Umbilical cord (tissue), 2 donors: ENCODE measurements around the gene CNTFR. TPM values are rescaled to one million over a fixed set of nuclear protein-coding genes. Genes with fewer than 3 reads are reported as not detected.
"Not testable (repeated sequence)": the region's sequence is repeated elsewhere in the genome, so short reads cannot be mapped to it uniquely, and the experiment has no call there.

Experiments
- DNase-seq: peaks from one replicate; pipeline ENCODE4 v3.0.0-alpha.2; 2015; ENCODE audit warnings: low spot score
- total RNA-seq: library from RNA; depleted of rRNA; stranded (reverse); fragments of >200 nt; gene quantifications from one replicate; pipeline ENCODE4 v1.2.3, GENCODE V29; 2014; ENCODE audit warnings: low replicate concordance; ENCODE audit not compliant: insufficient read depth

CNTFR gene
- total RNA-seq, 1 donor from 2014 or later = not detected

DNA sequence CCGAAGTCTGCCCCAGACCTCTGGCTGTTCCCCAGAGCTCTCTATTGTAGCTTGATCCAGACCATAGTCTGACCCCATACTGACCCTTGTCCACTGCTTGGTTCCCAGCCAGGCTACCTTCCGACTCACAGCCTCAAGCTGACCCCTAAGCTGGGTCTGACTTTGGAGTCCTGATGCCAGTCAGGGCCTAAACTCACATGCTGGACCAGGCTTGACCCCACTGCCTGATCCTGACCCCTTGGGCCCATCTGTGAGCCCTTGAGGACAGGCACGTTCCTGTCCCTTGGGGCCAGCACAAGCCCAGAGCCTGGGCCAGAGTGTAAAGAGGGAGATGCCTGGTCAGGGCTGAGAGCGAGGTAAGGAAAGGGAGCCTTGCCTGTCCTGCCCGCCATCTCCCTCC, 34.0 kb downstream of the CNTFR start:
- no peak for DNase-seq

DNA sequence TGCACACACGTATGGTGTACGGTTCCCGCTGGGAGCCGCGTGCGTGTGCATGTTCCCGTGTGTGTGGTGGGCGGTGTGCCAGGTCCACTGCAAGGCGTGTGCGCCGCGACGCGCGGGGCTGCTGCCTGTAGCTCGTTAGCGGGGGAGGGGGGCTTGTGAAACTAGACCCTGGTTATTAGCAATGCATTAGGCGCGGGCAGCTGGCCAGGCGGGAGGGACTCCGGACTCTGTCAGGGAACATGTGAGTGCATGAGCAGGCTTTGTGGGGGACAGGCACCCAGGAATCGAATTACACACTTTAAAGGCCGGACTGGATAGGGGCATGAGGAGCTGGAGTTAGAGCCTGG, 34.5 kb downstream of the CNTFR start:
- peak; percentile 56 for DNase-seq

DNA sequence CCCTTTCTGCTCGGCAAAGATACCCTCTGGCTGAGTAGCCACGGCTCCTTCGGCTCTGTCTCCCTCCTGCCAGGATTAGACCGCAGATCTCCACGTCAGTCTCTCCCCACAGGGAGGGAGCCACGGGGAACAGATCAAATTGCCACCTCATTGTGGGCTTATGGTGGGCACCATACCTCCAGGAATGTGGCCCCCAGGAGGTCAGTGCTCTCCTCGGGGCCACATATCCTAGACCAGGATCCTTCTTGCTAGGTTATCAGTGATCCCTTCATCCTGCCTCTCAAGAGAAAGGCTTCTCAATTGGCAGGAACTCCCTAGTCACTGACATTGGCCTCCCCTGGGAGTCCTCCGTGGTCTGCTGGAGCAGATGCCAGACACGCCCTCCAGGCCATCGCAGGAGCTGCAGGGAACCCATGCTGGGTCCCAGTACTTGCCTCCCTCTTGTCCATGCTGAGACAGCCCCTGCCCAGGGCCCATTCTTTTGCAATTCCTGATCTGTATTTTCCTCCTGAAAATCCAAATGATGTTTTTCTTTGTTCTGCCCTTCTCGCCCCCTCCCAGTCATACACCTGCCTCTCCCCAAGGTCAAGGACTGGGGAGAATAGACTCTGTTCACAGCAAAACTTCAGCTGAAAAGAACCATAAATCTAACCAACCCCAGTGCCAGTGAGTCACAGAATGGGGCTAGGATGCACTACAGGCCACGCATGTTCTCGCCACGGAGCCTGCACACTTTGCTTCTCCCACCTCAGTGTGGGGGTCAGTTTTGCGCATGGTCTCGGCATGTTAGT, 35.1 kb downstream of the CNTFR start:
- peak; percentile 68 for DNase-seq

DNA sequence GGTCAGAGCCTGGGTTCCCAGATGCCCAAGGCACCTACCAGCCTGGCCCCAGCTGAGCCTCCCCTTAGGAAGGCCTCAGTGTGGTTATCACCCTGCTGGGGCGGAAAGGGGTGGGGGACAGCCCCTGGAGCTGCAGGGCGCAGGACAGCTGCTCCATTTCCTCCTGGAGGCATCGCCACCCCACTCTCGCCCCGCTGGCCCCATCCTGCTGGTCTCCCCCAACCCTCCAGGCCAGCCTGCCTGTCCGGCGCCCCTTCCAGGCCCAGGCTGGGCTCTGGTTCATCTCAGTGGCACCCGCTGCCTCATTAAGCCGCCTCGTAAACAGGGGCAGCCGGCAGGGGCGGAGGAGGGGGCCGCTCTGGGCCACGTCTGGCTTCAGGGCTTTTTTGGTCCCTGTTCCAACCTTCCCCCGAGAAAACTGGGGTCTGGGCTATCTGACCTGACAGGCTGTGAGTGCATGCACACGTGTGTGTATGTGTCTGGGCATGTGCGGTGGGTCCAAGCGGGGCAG, 36.0 kb downstream of the CNTFR start:
- DNase-seq = peak; percentile 65

DNA sequence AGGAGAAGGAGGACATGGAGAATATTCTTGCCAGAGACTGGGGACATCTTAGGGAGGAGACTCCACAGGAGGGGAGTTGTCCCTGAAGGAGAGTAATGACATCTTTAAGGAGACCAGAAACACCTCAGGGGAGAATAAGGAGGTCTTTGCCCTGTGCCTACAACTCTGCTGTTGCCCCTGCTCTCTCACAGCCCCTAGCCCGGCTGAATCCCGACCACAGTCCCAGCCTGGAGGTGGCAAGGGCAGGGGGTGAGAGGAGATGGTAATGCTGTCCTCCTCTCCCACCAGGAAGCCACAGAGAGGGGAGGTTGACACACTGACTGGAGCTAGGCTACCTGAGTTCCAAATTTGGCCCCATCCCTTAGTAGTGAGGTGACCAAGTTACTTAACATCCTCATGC, 36.5 kb downstream of the CNTFR start:
- DNase-seq = no peak

DNA sequence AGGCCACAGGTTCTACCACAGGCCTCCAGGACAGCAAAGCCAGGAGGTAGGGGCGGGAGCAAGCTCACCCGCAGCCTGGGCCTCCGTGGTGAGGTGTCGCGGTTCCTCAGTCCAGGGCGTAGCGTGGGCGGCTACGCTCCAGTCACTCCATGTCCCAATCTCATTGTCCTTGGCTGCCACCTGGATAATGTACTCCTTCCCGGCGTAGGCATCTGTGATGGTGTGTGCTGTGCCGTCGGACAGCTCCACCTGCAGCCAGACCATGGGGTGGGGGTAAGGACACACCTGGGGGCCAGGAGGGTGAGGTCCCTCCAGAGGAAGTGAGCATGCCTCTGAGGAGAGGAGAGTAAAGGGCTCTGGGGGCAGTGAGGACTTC, 36.9 kb downstream of the CNTFR start:
- no peak for DNase-seq

DNA sequence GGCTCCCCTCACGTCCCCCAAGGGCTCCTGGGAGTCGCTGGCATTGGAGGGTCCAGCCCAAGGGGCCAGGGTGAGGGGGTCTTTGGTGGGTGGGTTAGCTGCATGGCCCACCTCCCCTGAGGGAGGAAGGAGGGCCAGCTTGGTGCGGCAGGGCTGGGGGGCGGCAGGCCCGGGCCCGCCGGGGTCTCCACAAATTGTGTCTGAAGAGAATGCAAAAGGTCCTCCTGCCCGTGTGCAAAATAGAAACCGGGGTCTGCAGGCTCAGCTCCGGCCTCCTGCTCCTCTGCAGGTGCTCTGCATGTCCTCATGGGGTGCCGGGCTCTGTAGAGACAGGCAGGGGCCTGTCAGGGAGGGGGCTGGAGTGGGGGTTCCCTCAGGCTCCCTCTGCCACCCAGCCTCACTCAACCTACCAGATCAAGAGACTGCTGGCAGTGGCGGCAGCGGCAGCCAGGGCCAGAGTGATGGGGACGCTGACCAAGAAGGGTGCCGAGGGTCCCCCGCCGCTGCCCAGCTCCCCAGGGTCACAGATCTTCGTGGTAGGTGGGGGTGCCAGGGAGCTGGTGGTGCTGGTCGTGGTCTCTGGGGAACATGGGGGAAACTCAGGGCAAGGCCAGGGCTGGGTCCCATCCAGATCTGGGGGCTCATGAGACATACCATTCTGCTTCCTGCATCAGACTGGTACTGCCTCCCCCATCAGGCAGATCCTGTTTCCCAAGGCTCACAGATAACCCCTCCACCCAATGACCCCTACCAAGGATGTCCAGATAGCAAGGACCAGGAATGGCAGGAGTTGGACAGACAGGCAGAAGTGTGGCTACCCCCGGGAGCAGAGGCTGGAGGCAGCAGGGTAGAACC, 37.5 kb downstream of the CNTFR start:
- DNase-seq = no peak

DNA sequence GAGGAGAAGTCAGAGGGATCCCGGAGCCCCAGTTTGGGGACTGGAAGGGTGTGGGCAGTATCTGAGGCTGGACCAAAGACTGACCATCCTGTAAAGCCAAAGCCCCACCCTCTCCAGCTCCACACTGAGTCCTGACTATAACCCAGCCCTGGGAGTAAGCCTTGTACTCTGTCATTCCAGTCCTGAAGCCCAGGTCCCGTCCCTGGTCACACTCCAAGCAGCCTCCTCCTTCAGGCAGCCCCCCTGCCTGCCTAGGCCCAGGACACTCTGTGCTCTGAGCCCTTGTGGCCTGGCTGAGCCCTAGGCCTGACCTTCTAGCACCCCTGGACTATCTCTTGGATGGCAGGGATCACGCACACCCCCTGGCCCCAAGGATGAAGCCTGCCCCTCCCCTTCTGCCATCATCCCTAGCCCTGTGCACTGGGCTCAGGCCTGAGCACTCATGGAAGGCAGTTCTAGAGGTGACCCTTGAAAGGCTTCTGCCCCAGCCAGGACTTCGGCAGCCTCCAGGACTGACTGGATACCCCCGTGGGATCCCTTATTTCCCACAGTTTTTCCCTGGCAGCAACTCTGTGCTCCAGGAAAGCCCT, 38.7 kb downstream of the CNTFR start:
- DNase-seq = no peak

DNA sequence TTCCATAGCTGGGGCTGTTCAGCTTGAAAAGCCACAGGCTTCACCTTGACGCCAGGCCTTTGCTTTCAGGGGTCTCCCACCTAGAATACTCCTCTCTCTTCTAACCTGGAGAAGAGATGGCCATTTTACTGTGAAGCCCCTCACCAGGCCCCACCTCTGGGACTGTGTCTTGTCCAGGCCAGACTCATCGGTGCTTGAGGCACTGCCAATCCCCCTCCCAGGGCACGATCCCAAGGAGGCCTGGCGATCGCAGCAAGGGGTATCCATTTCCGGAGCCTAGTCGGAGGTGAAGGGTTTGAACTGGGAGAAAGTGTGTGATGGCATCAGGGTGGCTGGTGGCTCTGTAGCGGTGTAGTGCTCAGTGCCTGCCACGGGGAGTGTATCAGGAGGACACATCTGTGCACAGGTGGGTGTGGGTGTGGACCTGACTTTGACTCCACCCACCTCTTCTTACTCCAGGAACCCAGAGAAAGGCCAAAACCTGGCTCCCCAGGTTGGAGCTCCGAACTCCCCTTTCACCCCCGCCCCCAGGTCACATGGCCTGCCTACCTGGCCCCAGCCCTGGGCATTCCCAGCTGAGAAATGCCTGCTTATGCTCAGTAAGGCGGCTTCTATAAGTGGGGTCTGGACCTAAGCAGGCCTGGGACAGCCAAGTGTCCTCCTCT, 39.4 kb downstream of the CNTFR start:
- DNase-seq = no peak

DNA sequence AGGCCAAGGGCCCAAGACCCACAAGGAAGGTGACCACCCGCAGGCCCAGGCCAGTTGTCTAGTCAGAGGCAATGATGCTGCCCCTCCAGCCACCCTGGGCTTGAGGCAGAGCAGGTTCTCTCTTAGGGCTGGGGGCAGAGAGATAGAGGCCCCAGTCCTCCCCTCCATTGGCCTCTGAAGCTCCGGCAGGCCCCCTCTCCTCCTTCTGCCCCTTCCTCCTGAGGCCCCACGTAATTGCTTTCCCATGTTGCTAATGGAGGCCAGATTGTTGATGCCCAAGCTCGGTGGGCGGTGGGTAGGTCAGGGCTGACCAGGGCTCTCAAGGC, 40.2 kb downstream of the CNTFR start:
- DNase-seq = no peak

DNA sequence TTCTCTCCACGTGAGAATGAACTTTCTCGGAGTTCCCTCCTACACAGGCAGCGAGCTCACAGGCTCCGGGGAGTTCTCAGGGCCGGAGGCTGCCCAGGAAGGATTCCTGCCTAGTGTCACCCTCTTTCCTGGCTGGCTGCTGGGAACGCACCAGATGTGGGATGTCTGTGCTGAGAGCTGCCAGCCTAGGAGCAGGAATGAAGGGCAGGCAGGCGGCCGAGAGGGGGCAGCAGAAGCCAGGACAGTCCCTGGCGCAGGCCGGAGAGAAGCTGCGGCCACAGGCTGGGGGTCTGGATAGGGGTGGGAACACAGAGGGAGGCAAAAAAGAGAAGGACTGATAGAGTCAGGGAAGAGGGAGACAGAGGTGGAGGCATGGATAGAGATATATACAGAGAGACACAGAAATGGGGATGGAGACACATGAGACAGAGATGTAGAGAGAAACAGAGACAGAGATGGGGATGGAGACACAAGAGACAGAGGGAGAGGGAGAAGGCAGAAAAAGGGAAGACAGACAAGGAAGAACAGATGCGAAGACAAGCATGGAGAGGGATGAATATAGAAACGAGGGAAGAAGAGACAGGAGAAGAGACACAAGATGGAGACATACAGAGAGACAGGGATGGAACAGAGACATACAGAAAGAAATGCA, 41.4 kb downstream of the CNTFR start:
- peak; percentile 76 for DNase-seq

DNA sequence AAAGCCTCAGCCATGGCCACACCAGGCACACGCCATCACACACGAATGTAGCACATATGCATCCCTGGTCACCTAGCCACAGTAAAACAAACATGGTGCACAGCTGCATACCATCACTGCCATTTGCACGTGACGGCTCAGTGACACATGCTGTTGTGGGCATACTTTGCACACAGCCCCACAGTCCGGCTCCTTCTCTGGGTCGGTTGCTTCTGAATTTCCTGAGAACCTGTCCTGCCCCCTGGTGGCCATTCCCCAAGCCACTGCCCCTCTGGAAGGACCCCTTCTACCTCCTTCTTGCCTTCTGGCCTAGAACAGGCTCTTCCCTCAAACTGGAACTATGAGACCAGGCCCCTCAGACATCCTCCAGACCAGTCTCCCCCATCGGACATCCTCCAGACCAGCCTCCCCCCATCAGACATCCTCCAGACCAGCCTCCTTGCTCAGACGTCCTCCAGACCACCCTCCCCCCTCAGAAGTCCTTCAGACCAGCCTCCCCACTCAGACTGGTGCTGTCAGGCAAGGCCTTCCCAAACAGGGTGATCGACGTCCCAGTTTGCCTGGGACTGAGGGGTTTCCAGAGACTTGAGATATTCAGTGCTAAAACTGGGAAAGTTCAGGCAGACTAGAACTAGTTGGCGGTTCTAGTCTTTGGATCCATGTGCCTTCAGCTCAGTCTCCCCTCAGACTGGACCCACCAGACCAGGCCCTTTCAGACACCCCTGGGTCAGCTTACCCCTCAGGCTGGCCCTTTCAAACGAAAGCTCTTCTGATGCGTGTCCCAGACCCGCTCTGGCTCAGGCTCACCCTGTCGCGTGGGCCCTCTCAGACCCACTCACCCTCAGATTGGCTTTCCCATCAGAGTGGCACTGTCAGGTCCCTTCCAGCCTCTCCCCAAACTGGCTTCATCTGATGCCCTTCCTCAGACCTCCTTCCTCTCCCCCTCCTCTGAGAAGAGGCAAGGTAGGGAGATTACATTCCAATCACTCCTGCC, 42.4 kb downstream of the CNTFR start:
- DNase-seq = peak; percentile 65

DNA sequence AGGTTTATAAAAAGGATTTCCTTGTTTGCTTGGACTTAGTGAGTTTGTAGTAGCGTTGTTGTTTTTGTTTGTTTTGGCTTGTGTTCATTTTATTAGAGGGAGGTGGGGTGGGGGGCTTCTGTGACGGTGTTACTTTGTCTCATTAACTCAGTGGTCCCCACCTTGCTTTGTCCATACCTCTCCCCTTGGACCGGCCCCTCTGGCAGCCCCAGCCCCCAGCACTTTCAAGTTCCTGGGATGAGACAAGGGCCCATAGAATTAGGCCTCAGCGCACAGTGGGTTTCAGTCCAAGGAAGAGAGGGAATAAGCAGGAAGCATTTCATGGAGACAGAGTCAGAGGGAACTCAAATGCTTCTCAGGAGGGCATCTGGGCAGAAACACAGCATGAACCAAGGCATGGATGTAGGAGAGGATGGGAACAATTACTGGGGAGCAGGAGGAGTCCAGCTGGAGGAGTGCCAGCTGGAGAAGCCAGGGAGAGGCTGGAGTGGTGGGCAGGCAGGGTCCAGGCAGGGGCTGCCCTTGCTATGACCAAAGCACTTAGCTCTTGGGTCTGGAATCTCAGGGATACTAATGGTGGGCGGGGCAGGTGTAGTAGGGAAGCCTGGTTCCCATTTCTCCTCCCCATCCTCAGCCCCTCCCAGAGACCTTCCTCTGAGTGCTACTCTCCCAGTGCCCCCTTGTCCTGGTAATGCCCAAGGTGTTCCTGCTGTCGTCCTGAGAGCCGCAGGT, 43.3 kb downstream of the CNTFR start:
- no peak for DNase-seq

DNA sequence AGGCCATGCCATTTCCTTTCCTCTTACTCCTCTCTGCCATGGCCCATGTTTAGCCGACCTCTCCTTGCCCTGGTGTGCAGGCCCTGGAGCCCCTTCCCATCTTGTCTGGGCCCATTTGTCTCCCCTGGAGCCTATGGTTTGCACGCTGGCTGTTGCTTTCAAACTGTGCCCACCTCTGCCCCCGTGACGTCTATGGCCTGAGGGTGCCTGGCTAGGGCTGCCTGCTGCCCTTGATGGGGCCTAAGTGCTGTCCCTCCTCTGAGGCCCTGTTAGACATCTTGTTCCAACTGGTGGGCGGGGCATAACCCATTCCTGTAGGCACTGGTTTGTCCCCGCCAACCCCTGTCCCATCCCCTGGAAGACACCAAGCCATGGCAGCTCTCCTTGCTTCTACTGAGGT, 44.0 kb downstream of the CNTFR start:
- DNase-seq = no peak

DNA sequence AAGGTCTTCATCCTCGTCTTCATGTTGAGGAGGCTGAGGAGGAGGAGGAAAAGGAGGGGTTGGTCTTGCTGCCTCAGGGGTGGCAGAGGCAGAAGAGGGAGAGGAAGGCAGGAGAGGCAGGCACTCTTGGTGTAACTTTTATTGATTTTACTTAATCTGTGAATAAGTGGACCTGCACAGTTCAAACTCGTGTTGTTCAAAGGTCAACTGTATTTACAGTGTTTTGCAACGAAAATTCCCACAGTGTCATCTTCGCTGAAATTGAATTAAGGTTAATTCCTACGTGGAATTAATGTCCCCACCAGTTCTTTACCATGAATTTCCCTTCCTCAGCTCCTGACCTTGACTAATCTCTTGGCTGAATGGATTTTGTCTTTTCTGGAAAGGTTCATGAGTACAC, 45.5 kb downstream of the CNTFR start:
- no peak for DNase-seq

DNA sequence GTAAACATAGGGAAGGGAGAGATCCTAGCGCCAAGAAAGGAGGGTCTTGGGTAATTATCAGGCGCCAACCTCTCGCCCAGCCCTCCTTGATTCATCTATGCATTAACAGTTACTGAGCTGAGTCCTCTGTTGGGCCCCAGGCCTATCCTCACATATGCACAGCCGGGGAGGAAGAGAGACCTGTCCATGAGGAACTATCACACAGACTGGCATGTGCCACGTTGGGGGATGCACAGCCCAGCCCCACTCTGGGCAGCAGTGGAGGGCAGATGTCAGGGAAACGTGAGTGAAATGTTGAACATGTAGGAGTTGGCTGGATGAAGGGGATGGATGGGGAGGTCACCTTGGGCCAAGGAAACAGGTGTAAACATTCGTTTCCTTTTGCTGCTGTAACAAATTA, 48.0 kb downstream of the CNTFR start:
- no peak for DNase-seq

DNA sequence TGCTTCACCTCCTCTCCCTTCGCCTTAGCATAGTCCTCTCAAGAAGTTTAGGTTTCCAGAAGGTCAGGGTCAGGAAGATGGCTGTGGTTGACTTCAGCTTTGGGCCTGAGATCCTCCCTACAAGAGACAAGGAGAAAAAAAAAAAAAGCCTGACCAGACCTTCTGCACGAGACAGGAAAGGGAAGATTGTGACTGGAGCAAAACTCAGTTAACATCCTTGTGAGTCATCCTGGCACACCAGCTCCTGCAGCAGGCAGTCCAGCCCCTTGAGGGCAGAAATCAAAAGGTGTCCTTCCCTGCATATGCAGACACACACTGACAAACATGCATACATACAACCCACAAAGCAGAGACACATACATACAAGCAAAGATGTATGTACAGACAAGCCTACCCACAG, 48.7 kb downstream of the CNTFR start:
- peak; percentile 70 for DNase-seq

DNA sequence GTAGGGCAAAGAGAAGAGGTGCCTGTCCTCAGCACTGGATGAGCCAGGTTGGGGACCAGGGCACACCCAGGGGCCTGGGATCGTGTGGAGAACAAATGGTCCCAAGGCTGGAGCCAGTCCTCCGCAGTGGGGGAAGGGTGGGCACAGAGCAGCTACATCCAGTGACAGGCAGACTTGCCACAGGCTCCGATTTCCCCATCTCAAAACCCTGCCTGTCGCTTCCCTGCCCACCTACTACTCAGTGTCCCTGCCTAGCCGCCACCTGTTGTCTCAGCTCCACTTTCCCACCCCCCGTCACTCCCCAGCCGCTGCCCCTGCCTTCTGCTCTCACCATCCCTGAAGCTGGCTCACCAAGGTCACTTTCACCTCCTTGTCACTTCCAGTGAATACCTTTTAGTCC, 52.8 kb downstream of the CNTFR start:
- no peak for DNase-seq

DNA sequence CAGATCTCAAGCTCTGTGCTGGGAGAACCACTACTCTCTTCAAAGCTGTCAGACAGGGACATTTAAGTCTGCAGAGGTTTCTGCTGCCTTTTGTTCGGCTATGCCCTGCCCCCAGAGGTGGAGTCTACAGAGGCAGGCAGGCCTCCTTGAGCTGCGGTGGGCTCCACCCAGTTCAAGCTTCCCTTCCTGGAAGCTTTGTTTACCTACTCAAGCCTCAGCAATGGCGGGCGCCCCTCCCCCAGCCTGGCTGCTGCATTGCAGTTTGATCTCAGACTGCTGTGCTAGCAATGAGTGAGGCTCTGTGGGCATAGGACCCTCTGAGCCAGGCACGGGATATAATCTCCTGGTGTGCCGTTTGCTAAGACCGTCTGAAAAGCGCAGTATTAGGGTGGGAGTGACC, 57.5 kb downstream of the CNTFR start:
- DNase-seq = not testable (repeated sequence)

DNA sequence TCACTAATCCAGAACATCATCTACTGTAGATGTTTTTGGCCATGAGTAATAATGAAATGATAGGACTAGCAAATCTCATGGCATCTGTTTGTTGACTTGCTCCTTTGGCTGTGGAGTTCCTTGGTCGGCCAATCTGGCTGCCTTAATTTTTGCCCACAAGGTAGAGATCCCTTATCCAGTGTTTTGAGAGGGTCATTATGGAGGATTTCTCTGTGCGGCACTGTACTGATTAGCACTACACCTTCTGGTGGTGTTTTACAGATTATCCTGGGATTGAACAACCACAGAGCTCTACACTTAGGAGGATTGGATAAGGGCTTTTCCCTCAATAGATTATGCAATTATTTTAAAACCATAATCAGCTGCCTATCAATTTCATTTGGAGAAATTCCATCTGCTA, 63.5 kb downstream of the CNTFR start:
- no peak for DNase-seq
